A549 (cell line): ENCODE measurements around the gene GMCL2. TPM values are rescaled to one million over a fixed set of nuclear protein-coding genes. Genes with fewer than 3 reads are reported as not detected.

Source experiments
- ATAC-seq, 2 experiments: fragments of 200-7000 bp in 1 of 2; fragments of >200 bp in 1 of 2; cut with Nextera tagmentation in 1 of 2; cut with Tn5 transposase in 1 of 2; 3 replicates each; pipeline versions ENCODE4 v1.8.0 to v1.9.1; 2018 to 2020; ENCODE audit warnings: mild to moderate bottlenecking in 1 of 2, moderate library complexity in 1 of 2
- CTCF ChIA-PET: fragments of 300-600 bp; sonication (Branson Sonifier 250); formaldehyde crosslinking; extraction: SDS; loops from one replicate; lab custom pipeline; 2021; ENCODE audit warnings: antibody characterized with exemption, inconsistent platforms; lab: Yijun Ruan, JAX
- POLR2A ChIA-PET: fragments of 350-600 bp; formaldehyde crosslinking; extraction: SDS; loops from one replicate; lab custom pipeline; 2021; ENCODE audit warnings: antibody characterized with exemption, inconsistent platforms; lab: Yijun Ruan, JAX
- DNase-seq, 2 experiments: peaks; one replicate each; pipeline versions ENCODE4 v3.0.0 to v3.0.0-alpha.2; 2011 to 2016; ENCODE audit warnings: low read depth in 1 of 2, low spot score in 1 of 2
- FAIRE-seq: peaks from 2 replicates; lab custom pipeline; 2011; peaks lifted over from hg19 to GRCh38; lab: Jason Lieb, UNC
- H3K27ac ChIP-seq, 2 experiments: fragments of >200 bp; sonication (Bioruptor Twin); formaldehyde crosslinking; 3 replicates each; pipeline ENCODE4 v1.5.1; 2016 to 2017
- H3K4me1 ChIP-seq: fragments of >200 bp; sonication (Bioruptor Twin); formaldehyde crosslinking; 3 replicates; pipeline ENCODE4 v1.6.1; 2016
- H3K4me2 ChIP-seq: fragments of >200 bp; sonication (Bioruptor Twin); formaldehyde crosslinking; 3 replicates; pipeline ENCODE4 v1.6.1; 2016
- H3K4me3 ChIP-seq: fragments of >200 bp; sonication (Bioruptor Twin); formaldehyde crosslinking; 3 replicates; pipeline ENCODE4 v1.5.1; 2016
- H3K9me3 ChIP-seq: fragments of >200 bp; sonication (Bioruptor Twin); formaldehyde crosslinking; 3 replicates; pipeline ENCODE4 v1.6.1; 2016
- CBX8 ChIP-seq: fragments of 200-600 bp; sonication (generic); IDR thresholded peaks from 2 replicates; pipeline ENCODE4 v1.6.1; 2016
- FOXS1 ChIP-seq: fragments of 250-450 bp; sonication (Bioruptor Pico); IDR thresholded peaks from 2 replicates; pipeline ENCODE4 v1.5.0; 2020; ENCODE audit warnings: mild to moderate bottlenecking, moderate library complexity
- HOXB13 ChIP-seq: fragments of 250-450 bp; sonication (Bioruptor Pico); IDR thresholded peaks from 2 replicates; pipeline ENCODE4 v1.5.0; 2020; ENCODE audit warnings: low read depth, mild to moderate bottlenecking, moderate library complexity
- JUNB ChIP-seq: fragments of >200 bp; sonication (Bioruptor Twin); formaldehyde crosslinking; IDR thresholded peaks from 2 replicates; pipeline ENCODE4 v1.6.1; 2016
- KDM1A ChIP-seq: fragments of 200-600 bp; sonication (generic); IDR thresholded peaks from 2 replicates; pipeline ENCODE4 v1.6.1; 2016; ENCODE audit warnings: low read depth, mild to moderate bottlenecking
- MAFK ChIP-seq: fragments of 450-650 bp; IDR thresholded peaks from 2 replicates; pipeline ENCODE4 v1.6.1; 2014; ENCODE audit not compliant: partially characterized antibody
- MYC ChIP-seq: IDR thresholded peaks from 2 replicates; pipeline ENCODE4 v1.6.1; 2012; ENCODE audit warnings: mild to moderate bottlenecking, inconsistent platforms, low read length, improper control_type of control experiment, borderline replicate concordance
- NFE2L2 ChIP-seq: fragments of 150-350 bp; conservative IDR thresholded peaks from 2 replicates; pipeline ENCODE4 v1.6.1; 2014; ENCODE audit warnings: low read length
- NR3C1 ChIP-seq: fragments of >200 bp; sonication (Bioruptor Twin); formaldehyde crosslinking; IDR thresholded peaks from 3 replicates; pipeline ENCODE4 v1.6.1; 2017
- POLR2A ChIP-seq: IDR thresholded peaks from 2 replicates; pipeline ENCODE4 v1.6.1; 2012; ENCODE audit warnings: mild to moderate bottlenecking, low read length
- POLR2AphosphoS2 ChIP-seq: conservative IDR thresholded peaks from 2 replicates; pipeline ENCODE4 v1.6.1; 2012; ENCODE audit warnings: low read length, improper control_type of control experiment, inconsistent platforms
- SMC3 ChIP-seq: fragments of >200 bp; sonication (Bioruptor Twin); formaldehyde crosslinking; IDR thresholded peaks from 3 replicates; pipeline ENCODE4 v1.6.1; 2018; ENCODE audit warnings: inconsistent platforms
- TP53 ChIP-seq: fragments of 250-450 bp; sonication (Bioruptor Pico); IDR thresholded peaks from 2 replicates; pipeline ENCODE4 v1.5.0; 2021; ENCODE audit warnings: mild to moderate bottlenecking, moderate library complexity
- ZC3H11A ChIP-seq: fragments of 450-650 bp; IDR thresholded peaks from 2 replicates; pipeline ENCODE4 v1.6.1; 2014; ENCODE audit warnings: antibody characterized with exemption, mild to moderate bottlenecking
- ZNF302 ChIP-seq: fragments of 250-450 bp; sonication (Bioruptor Pico); IDR thresholded peaks from 2 replicates; pipeline ENCODE4 v1.9.0; 2021; ENCODE audit warnings: inconsistent platforms, mild to moderate bottlenecking, moderate library complexity
- WGBS: methylation state at CpG from one replicate; pipeline ENCODE4 v1.1.6; 2017; ENCODE audit errors: missing lambda C conversion rate; 5-methylcytosine and 5-hydroxymethylcytosine counted together
- polyA plus RNA-seq, 4 experiments: library from polyadenylated mRNA; depleted of rRNA in 3 of 4; stranded (reverse); fragments of >200 nt; fragmentation: RNase III in 1 of 4; extraction: RNeasy Plus Mini Kit Qiagen cat#74134 plus additional on column Dnase treatment in 1 of 4; gene quantifications; 2 replicates in 3 of 4; 3 replicates in 1 of 4; pipeline ENCODE4 v1.2.3, GENCODE V29; 2011 to 2017
- TF ChIP-seq, protein P1 (sequence below): IDR thresholded peaks from 2 replicates; pipeline ENCODE4 v1.6.1; 2012
- TF ChIP-seq, protein P2 (sequence below): IDR thresholded peaks from 2 replicates; pipeline ENCODE4 v1.6.1; 2012; ENCODE audit warnings: low read depth, borderline replicate concordance
- TF ChIP-seq, protein P3 (sequence below): fragments of 250-450 bp; sonication (Bioruptor Pico); IDR thresholded peaks from 2 replicates; pipeline ENCODE4 v1.5.0; 2020; ENCODE audit warnings: low read depth, mild to moderate bottlenecking, moderate library complexity
- TF ChIP-seq, protein P4 (sequence below): IDR thresholded peaks from 2 replicates; pipeline ENCODE4 v1.6.1; 2012
- TF ChIP-seq, protein P5 (sequence below): fragments of >200 bp; sonication (Bioruptor Twin); formaldehyde crosslinking; IDR thresholded peaks from 3 replicates; pipeline ENCODE4 v1.6.1; 2016

Gene GMCL2
- polyA plus RNA-seq, 2 of the 4 experiments (the other 2 are of a cell fraction) = not detected

DNA sequence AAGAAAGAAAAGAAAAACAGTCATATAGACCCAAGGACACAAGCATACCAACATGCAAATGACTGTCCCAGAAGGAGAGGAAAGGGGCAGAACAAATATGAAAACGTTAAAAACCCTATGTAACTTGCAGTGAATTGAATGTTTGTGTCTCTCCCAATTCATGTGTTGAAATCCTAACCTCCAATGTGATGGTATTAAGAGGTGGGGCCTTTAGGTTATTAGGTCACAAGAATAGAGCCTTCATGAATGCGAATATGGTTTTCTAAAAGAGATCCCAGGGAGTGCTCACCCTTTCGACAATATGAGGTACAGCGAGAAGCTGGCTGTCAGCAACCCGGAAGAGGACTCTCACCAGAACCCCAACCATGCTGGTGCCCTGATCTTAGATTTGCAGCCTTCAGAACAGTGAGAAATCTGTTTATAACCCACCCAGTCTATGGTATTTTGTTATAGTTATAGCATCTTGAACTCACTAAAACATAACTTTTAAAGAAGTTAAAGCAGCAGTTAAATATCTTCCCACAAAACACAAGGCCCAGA, 31.1 kb upstream of the GMCL2 start:
- POLR2A ChIA-PET = interaction anchor here (0.6 to 1.0 kb wide), 3 partner anchors 10 to 569 kb away, joined by 3 to 5 read pairs (median 3); partner anchors contain the start of gene HNRNPAB

DNA sequence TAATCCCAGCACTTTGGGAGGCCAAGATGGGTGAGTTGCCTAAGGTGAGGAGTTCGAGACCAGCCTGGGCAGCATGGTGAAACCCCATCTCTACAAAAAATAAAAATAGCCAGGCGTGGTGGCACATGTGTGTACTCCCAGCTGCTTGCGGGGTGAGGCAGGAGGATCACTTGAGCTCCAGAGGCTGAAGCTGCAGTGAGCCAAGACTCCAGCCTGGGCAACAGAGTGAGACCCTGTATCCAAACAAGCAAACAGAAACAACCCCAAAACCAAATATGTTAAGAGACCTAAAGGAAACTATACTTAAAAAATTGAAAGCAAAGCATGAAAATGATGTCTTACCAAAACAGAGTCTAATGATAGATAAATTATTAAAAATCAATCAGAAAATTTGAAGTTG, 29.6 kb upstream of the GMCL2 start:
- ATAC-seq = no peak
- ChIA-PET CTCF (interaction anchor here (0.6 to 2.2 kb wide), 2 partner anchors 12 to 19 kb away, joined by 4 to 5 read pairs; partner anchors contain the start of gene HNRNPAB), POLR2A (interaction anchor here (2.6 kb wide), 1 partner anchor 12 kb away, joined by 9 read pairs; the partner anchor contains the start of gene HNRNPAB)
- no peak overlapping the region for H3K4me2 ChIP-seq
- H3K9me3 ChIP-seq = no peaks in the 10 kb centered on the region
- no peak for DNase-seq
- WGBS = 95% methylated on average over 3 of the region's 3 CpGs
- TF ChIP-seq ZNF302 (CRISPR knock-in tag) (no peak), POLR2AphosphoS2 (0 out of 2 replicates have a peak, but pooled peaks have one; percentile 33), NR3C1 (no peak), MYC (no peak), SMC3 (no peak)
- no peak overlapping the region for H3K27ac ChIP-seq
- no peak overlapping the region for H3K4me3 ChIP-seq
- H3K4me1 ChIP-seq = 0 out of 3 replicates have a peak, but pooled peaks cover 4% of the 10 kb centered on the region
- no peak for FAIRE-seq

More for the DNA sequence above, 31.1 kb upstream of the GMCL2 start:
- no peak overlapping the region for H3K27ac ChIP-seq
- H3K4me2 ChIP-seq = no peak overlapping the region
- TF ChIP-seq CBX8 (no peak), POLR2A (no peak)
- TF ChIP-seq, protein P1, sequence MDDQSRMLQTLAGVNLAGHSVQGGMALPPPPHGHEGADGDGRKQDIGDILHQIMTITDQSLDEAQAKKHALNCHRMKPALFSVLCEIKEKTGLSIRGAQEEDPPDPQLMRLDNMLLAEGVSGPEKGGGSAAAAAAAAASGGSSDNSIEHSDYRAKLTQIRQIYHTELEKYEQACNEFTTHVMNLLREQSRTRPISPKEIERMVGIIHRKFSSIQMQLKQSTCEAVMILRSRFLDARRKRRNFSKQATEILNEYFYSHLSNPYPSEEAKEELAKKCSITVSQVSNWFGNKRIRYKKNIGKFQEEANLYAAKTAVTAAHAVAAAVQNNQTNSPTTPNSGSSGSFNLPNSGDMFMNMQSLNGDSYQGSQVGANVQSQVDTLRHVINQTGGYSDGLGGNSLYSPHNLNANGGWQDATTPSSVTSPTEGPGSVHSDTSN = no peak
- TF ChIP-seq, protein P2, sequence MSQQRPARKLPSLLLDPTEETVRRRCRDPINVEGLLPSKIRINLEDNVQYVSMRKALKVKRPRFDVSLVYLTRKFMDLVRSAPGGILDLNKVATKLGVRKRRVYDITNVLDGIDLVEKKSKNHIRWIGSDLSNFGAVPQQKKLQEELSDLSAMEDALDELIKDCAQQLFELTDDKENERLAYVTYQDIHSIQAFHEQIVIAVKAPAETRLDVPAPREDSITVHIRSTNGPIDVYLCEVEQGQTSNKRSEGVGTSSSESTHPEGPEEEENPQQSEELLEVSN = no peak
- FAIRE-seq (no peak), ATAC-seq (no peak), DNase-seq (no peak)
- 87% methylated on average over 5 of the region's 5 CpGs for WGBS
- 0 out of 3 replicates have a peak, but pooled peaks cover 2% of the 10 kb centered on the region for H3K4me1 ChIP-seq
- CTCF ChIA-PET = interaction anchor here (0.6 kb wide), 1 partner anchor 1452 kb away, joined by 3 read pairs; no protein-coding TSS in a partner anchor
- no peaks in the 10 kb centered on the region for H3K9me3 ChIP-seq
- H3K4me3 ChIP-seq = no peak overlapping the region

DNA sequence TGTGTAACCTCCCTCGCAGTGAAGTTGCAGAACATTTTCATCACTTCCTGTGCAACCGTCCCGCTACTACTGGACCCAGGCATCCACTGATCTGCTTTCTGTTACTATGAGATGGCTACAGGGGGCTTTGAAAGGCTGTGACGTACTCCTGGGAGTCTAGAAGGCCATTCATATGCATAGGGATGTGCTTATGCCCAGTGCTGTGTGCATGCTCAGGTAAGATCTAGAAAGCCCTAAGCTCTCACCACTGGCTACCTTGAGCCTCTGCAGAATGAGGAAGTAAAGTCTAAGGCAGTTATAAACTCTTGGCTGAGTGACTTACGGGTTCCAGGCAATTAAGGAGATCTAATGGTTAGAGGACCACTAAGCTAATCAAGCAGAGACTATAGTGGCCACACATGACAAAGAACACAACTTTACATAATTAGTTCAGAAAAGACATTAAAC, 28.9 kb upstream of the GMCL2 start:
- FAIRE-seq = no peak
- ATAC-seq = no peak
- TF ChIP-seq, protein P3, sequence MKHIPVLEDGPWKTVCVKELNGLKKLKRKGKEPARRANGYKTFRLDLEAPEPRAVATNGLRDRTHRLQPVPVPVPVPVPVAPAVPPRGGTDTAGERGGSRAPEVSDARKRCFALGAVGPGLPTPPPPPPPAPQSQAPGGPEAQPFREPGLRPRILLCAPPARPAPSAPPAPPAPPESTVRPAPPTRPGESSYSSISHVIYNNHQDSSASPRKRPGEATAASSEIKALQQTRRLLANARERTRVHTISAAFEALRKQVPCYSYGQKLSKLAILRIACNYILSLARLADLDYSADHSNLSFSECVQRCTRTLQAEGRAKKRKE (CRISPR knock-in tag) = no peak
- TF ChIP-seq, protein P4, sequence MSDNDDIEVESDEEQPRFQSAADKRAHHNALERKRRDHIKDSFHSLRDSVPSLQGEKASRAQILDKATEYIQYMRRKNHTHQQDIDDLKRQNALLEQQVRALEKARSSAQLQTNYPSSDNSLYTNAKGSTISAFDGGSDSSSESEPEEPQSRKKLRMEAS = no peak
- no peak for TF ChIP-seq MAFK
- TF ChIP-seq, protein P5, sequence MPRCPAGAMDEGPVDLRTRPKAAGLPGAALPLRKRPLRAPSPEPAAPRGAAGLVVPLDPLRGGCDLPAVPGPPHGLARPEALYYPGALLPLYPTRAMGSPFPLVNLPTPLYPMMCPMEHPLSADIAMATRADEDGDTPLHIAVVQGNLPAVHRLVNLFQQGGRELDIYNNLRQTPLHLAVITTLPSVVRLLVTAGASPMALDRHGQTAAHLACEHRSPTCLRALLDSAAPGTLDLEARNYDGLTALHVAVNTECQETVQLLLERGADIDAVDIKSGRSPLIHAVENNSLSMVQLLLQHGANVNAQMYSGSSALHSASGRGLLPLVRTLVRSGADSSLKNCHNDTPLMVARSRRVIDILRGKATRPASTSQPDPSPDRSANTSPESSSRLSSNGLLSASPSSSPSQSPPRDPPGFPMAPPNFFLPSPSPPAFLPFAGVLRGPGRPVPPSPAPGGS = no peak
- TF ChIP-seq ZC3H11A = no peak
- no peak for TF ChIP-seq HOXB13 (CRISPR knock-in tag)
- no peak for TF ChIP-seq JUNB
- TF ChIP-seq TP53 (CRISPR knock-in tag) = no peak
- TF ChIP-seq FOXS1 (CRISPR knock-in tag) = no peak
- TF ChIP-seq KDM1A = no peak
- TF ChIP-seq NFE2L2 = no peak
- Histone ChIP-seq H3K9me3 (no peaks in the 10 kb centered on the region), H3K4me1 (0 out of 3 replicates have a peak, but pooled peaks cover 4% of the 10 kb centered on the region), H3K27ac (no peak overlapping the region), H3K4me2 (no peak overlapping the region), H3K4me3 (no peak overlapping the region)
- POLR2A ChIA-PET = interaction anchor here (2.6 kb wide), 1 partner anchor 12 kb away, joined by 9 read pairs; the partner anchor contains the start of gene HNRNPAB
- CTCF ChIA-PET = interaction anchor here (0.6 to 2.2 kb wide), 2 partner anchors 12 to 20 kb away, joined by 4 to 5 read pairs; partner anchors contain the start of gene HNRNPAB
- WGBS = 98% methylated on average over 5 of the region's 5 CpGs
- no peak for DNase-seq
